H9 (cell line): ENCODE measurements around the gene KIF13A. TPM values are rescaled to one million over a fixed set of nuclear protein-coding genes. Genes with fewer than 3 reads are reported as not detected.

Experiments
- DNase-seq: peaks from one replicate; pipeline ENCODE4 v3.0.0-alpha.2; 2017
- H2AFZ ChIP-seq: one replicate; pipeline ENCODE4 v1.6.1; 2013; ENCODE audit warnings: mild to moderate bottlenecking, low read length, control low read depth, moderate library complexity
- H2AK5ac ChIP-seq: 2 replicates; pipeline ENCODE4 v1.6.1; 2013; ENCODE audit warnings: low read length, control low read depth, mixed read lengths; ENCODE audit not compliant: insufficient read length
- H2BK120ac ChIP-seq: one replicate; pipeline ENCODE4 v1.6.1; 2013; ENCODE audit warnings: low read depth, mild to moderate bottlenecking, low read length, control low read depth, inconsistent platforms; ENCODE audit not compliant: poor library complexity, severe bottlenecking
- H2BK12ac ChIP-seq: 2 replicates; pipeline ENCODE4 v1.6.1; 2013; ENCODE audit warnings: low read length, control low read depth, mixed read lengths, low read depth; ENCODE audit not compliant: insufficient read length
- H2BK15ac ChIP-seq: 2 replicates; pipeline ENCODE4 v1.6.1; 2013; ENCODE audit warnings: low read depth, low read length, control low read depth
- H2BK20ac ChIP-seq: one replicate; pipeline ENCODE4 v1.6.1; 2013; ENCODE audit warnings: low read depth, mild to moderate bottlenecking, low read length, control low read depth, inconsistent platforms; ENCODE audit not compliant: poor library complexity, severe bottlenecking
- H2BK5ac ChIP-seq: 2 replicates; pipeline ENCODE4 v1.6.1; 2013; ENCODE audit warnings: low read length, control low read depth, mixed read lengths; ENCODE audit not compliant: insufficient read length
- H3K14ac ChIP-seq: 2 replicates; pipeline ENCODE4 v1.6.1; 2013; ENCODE audit warnings: low read length, control low read depth; ENCODE audit not compliant: insufficient read depth
- H3K18ac ChIP-seq: 2 replicates; pipeline ENCODE4 v1.6.1; 2013; ENCODE audit warnings: low read depth, mild to moderate bottlenecking, mixed read lengths, low read length, control low read depth; ENCODE audit not compliant: insufficient read length
- H3K23ac ChIP-seq: 2 replicates; pipeline ENCODE4 v1.6.1; 2013; ENCODE audit warnings: low read length, control low read depth, mixed read lengths, low read depth; ENCODE audit not compliant: insufficient read length
- H3K23me2 ChIP-seq: 2 replicates; pipeline ENCODE4 v1.6.1; 2013; ENCODE audit warnings: low read depth, mild to moderate bottlenecking, mixed read lengths, low read length, control low read depth; ENCODE audit not compliant: insufficient read length, poor library complexity, severe bottlenecking
- H3K27ac ChIP-seq: 2 replicates; pipeline ENCODE4 v1.5.1; 2013; ENCODE audit warnings: low read length, control low read depth, mixed read lengths, low read depth; ENCODE audit not compliant: insufficient read length
- H3K27me3 ChIP-seq: 2 replicates; pipeline ENCODE4 v1.6.1; 2013; ENCODE audit warnings: low read length, control low read depth, inconsistent platforms; ENCODE audit not compliant: insufficient read depth
- H3K4ac ChIP-seq: 2 replicates; pipeline ENCODE4 v1.6.1; 2013; ENCODE audit warnings: low read depth, mild to moderate bottlenecking, control low read depth, inconsistent platforms, low read length, moderate library complexity
- H3K4me1 ChIP-seq: 2 replicates; pipeline ENCODE4 v1.6.1; 2013; ENCODE audit warnings: low read length, control low read depth, inconsistent platforms; ENCODE audit not compliant: insufficient read depth
- H3K4me2 ChIP-seq: 2 replicates; pipeline ENCODE4 v1.6.1; 2013; ENCODE audit warnings: low read length, control low read depth, mixed read lengths; ENCODE audit not compliant: insufficient read length, insufficient read depth
- H3K56ac ChIP-seq: 2 replicates; pipeline ENCODE4 v1.6.1; 2013; ENCODE audit warnings: low read depth, mild to moderate bottlenecking, mixed read lengths, low read length, control low read depth; ENCODE audit not compliant: insufficient read length
- H3K79me1 ChIP-seq: 2 replicates; pipeline ENCODE4 v1.6.1; 2013; ENCODE audit warnings: low read depth, mild to moderate bottlenecking, moderate library complexity, low read length, control low read depth, inconsistent platforms; ENCODE audit not compliant: insufficient read depth, poor library complexity, severe bottlenecking
- H3K79me2 ChIP-seq: 2 replicates; pipeline ENCODE4 v1.6.1; 2013; ENCODE audit warnings: low read length, control low read depth, inconsistent platforms; ENCODE audit not compliant: insufficient read depth
- H3K9ac ChIP-seq: 2 replicates; pipeline ENCODE4 v1.6.1; 2013; ENCODE audit warnings: low read length, control low read depth, mixed read lengths; ENCODE audit not compliant: insufficient read length; ENCODE audit errors: extremely low read depth
- H3K9me3 ChIP-seq: one replicate; pipeline ENCODE4 v1.6.1; 2013; ENCODE audit warnings: low read depth, low read length, inconsistent platforms; ENCODE audit not compliant: control insufficient read depth
- H3T11ph ChIP-seq: one replicate; pipeline ENCODE4 v1.6.1; 2013; ENCODE audit warnings: mild to moderate bottlenecking, low read length, control low read depth, inconsistent platforms
- H4K20me1 ChIP-seq: one replicate; pipeline ENCODE4 v1.6.1; 2013; ENCODE audit not compliant: control insufficient read depth, insufficient read length, insufficient read depth
- H4K5ac ChIP-seq: 2 replicates; pipeline ENCODE4 v1.6.1; 2013; ENCODE audit warnings: low read depth, mild to moderate bottlenecking, mixed read lengths, low read length, control low read depth; ENCODE audit not compliant: insufficient read length
- H4K8ac ChIP-seq: replicated peaks from 2 replicates; pipeline ENCODE4 v1.6.1; 2013; ENCODE audit warnings: low read length, control low read depth, mixed read lengths, low read depth; ENCODE audit not compliant: insufficient read length
- H4K91ac ChIP-seq: 2 replicates; pipeline ENCODE4 v1.6.1; 2013; ENCODE audit warnings: low read depth, mild to moderate bottlenecking, moderate library complexity, mixed read lengths, low read length, control low read depth; ENCODE audit not compliant: insufficient read length
- H3K27ac Mint-ChIP-seq, 3 experiments: 2 replicates in 2 of 3; 3 replicates in 1 of 3; pipeline ENCODE4 v1.8.0; 2020 to 2021; ENCODE audit warnings: mixed read lengths in 3 of 3, mild to moderate bottlenecking in 1 of 3, moderate library complexity in 1 of 3
- H3K27me3 Mint-ChIP-seq: 2 replicates; pipeline ENCODE4 v1.8.0; 2021; ENCODE audit warnings: low read depth, mild to moderate bottlenecking, moderate library complexity, mixed read lengths
- H3K36me3 Mint-ChIP-seq, 3 experiments: 2 replicates in 2 of 3; 3 replicates in 1 of 3; pipeline ENCODE4 v1.8.0; 2020 to 2021; ENCODE audit warnings: low read depth in 3 of 3, mixed read lengths in 3 of 3; ENCODE audit not compliant: insufficient read depth in 1 of 3
- H3K4me1 Mint-ChIP-seq, 2 experiments: 2 replicates each; pipeline ENCODE4 v1.8.0; 2020; ENCODE audit warnings: mixed read lengths in 2 of 2
- H3K4me3 Mint-ChIP-seq, 2 experiments: 2 replicates in 1 of 2; 3 replicates in 1 of 2; pipeline ENCODE4 v1.8.0; 2020 to 2021; ENCODE audit warnings: mild to moderate bottlenecking in 2 of 2, mixed read lengths in 2 of 2, moderate library complexity in 1 of 2
- H3K9me3 Mint-ChIP-seq, 2 experiments: 2 replicates in 1 of 2; 3 replicates in 1 of 2; pipeline ENCODE4 v1.8.0; 2020; ENCODE audit warnings: mild to moderate bottlenecking in 2 of 2, mixed read lengths in 2 of 2, moderate library complexity in 1 of 2
- CTCF ChIP-seq: fragments of 200-600 bp; sonication (generic); conservative IDR thresholded peaks from 3 replicates; pipeline ENCODE4 v1.8.0; 2021; ENCODE audit warnings: antibody characterized with exemption, mild to moderate bottlenecking
- WGBS: extraction: QIAGEN DNeasy Blood & Tissue Kit; methylation state at CpG from one replicate; pipeline ENCODE4 v1.1.7; 2013; ENCODE audit warnings: missing lambda C conversion rate, low lambda C conversion rate, mixed read lengths; ENCODE audit not compliant: insufficient read length; ENCODE audit errors: extremely low coverage; 5-methylcytosine and 5-hydroxymethylcytosine counted together
- total RNA-seq: library from RNA; stranded (reverse); gene quantifications from 2 replicates; pipeline ENCODE4 v1.2.1, GENCODE V29; 2021

Gene KIF13A
- total RNA-seq, 1 experiment from 2014 or later = 38.2 TPM

GRCh38 chr6:17871836-17872235, 115.6 kb downstream of the KIF13A start:
- Histone ChIP-seq H3T11ph (no peak overlapping the region), H3K9me3 (no peaks in the 10 kb centered on the region), H3K79me2 (no peaks in the 10 kb centered on the region), H3K9ac (no peak overlapping the region), H4K8ac (no peak overlapping the region), H2AK5ac (no peak overlapping the region), H4K5ac (no peak overlapping the region), H3K23ac (no peak overlapping the region), H3K4ac (no peak overlapping the region), H3K27ac (no peak overlapping the region), H3K79me1 (no peaks in the 10 kb centered on the region), H2AFZ (no peak overlapping the region), H4K91ac (no peak overlapping the region), H2BK5ac (no peak overlapping the region), H2BK20ac (no peak overlapping the region), H2BK12ac (no peak overlapping the region), H3K4me1 (0 out of 2 replicates have a peak, but pooled peaks cover 3% of the 10 kb centered on the region), H4K20me1 (no peaks in the 10 kb centered on the region), H3K27me3 (no peaks in the 10 kb centered on the region), H2BK120ac (no peak overlapping the region), H3K18ac (no peak overlapping the region), H3K56ac (no peak overlapping the region), H3K14ac (no peak overlapping the region), H3K4me2 (no peak overlapping the region), H2BK15ac (no peak overlapping the region), H3K23me2 (no peaks in the 10 kb centered on the region)
- H3K9me3 Mint-ChIP-seq = no peaks in the 10 kb centered on the region
- no peaks in the 10 kb centered on the region for H3K27me3 Mint-ChIP-seq
- no CpG with 5 or more reads among the region's 3 CpGs for WGBS
- no peaks in the 10 kb centered on the region; a peak in 4 of 7 replicates for H3K36me3 Mint-ChIP-seq
- TF ChIP-seq CTCF = no peak
- H3K27ac Mint-ChIP-seq = no peak overlapping the region
- no peak for DNase-seq
- H3K4me3 Mint-ChIP-seq = no peak overlapping the region
- H3K4me1 Mint-ChIP-seq = peaks cover 9 to 15% of the 10 kb centered on the region in 2 experiments; a peak in 3 of 4 replicates
